HAP-1 (cell line): ENCODE data around the gene MYMK.

Experiments
- DNase-seq, 2 experiments: peaks; one replicate each; pipeline ENCODE4 v3.0.0-alpha.2; 2016 to 2020; ENCODE audit warnings: low spot score in 2 of 2
- H3K27me3 ChIP-seq: fragments of 250-450 bp; sonication (Bioruptor Pico); 2 replicates; pipeline ENCODE4 v1.5.1; 2020; ENCODE audit warnings: low read depth, mild to moderate bottlenecking, moderate library complexity
- H3K36me3 ChIP-seq: fragments of 250-450 bp; sonication (Bioruptor Pico); replicated peaks from 2 replicates; pipeline ENCODE4 v1.5.1; 2020; ENCODE audit warnings: mild to moderate bottlenecking
- H3K4me1 ChIP-seq: fragments of 250-450 bp; sonication (Bioruptor Pico); 2 replicates; pipeline ENCODE4 v1.5.1; 2020; ENCODE audit warnings: mild to moderate bottlenecking
- H3K4me3 ChIP-seq: fragments of 250-450 bp; sonication (Bioruptor Pico); 2 replicates; pipeline ENCODE4 v1.5.1; 2020; ENCODE audit warnings: mild to moderate bottlenecking, moderate library complexity
- H3K9me3 ChIP-seq: fragments of 250-450 bp; sonication (Bioruptor Pico); 2 replicates; pipeline ENCODE4 v1.5.1; 2020; ENCODE audit warnings: mild to moderate bottlenecking, moderate library complexity
- in situ Hi-C: fragments of 300-500 bp; cut with MboI; formaldehyde crosslinking; loops from 3 replicates; pipeline ENCODE4 v1.14.3; 2020; ENCODE audit warnings: low sequenced_read_pairs, inconsistent platforms, mixed read lengths

Gene MYMK

GRCh38 chr9:133524679-133525228 lies at the start of gene MYMK:
TSS of gene MYMK (minus strand) at chr9:133524959. CDS start at chr9:133524844, 115 bp downstream.
- no peaks in the 10 kb centered on the region for H3K4me1 ChIP-seq
- no peak for DNase-seq
- H3K27me3 ChIP-seq: peaks cover 12% of the 10 kb centered on the region; the same call in 1 of the 2 replicates
- H3K36me3 ChIP-seq: no peaks in the 10 kb centered on the region
- H3K4me3 ChIP-seq: no peak within 1 kb of the TSS
- no peaks in the 10 kb centered on the region for H3K9me3 ChIP-seq
- in situ Hi-C loops: no loop called here

GRCh38 chr9:133573791-133574515 lies 49.2 kb upstream of the MYMK start:
- Histone ChIP-seq H3K36me3 (no peaks in the 10 kb centered on the region), H3K9me3 (no peaks in the 10 kb centered on the region), H3K4me3 (no peak overlapping the region), H3K27me3 (peaks cover 13% of the 10 kb centered on the region), H3K4me1 (no peaks in the 10 kb centered on the region)
- in situ Hi-C loops: no loop called here
- DNase-seq: no peak

- H3K36me3 ChIP-seq: no peaks in the 10 kb centered on the region
- DNase-seq: no peak
- peaks cover 7% of the 10 kb centered on the region for H3K27me3 ChIP-seq
- in situ Hi-C loops: no loop called here
- no peaks in the 10 kb centered on the region for H3K4me1 ChIP-seq
- H3K9me3 ChIP-seq: no peaks in the 10 kb centered on the region
- H3K4me3 ChIP-seq: no peak overlapping the region
Observed at GRCh38 chr9:133572821-133573361, 48.1 kb upstream of the MYMK start.

- H3K9me3 ChIP-seq: no peaks in the 10 kb centered on the region
- H3K4me1 ChIP-seq: no peaks in the 10 kb centered on the region
- in situ Hi-C loops: no loop called here
- H3K4me3 ChIP-seq: no peak overlapping the region
- H3K36me3 ChIP-seq: no peaks in the 10 kb centered on the region
- H3K27me3 ChIP-seq: no peaks in the 10 kb centered on the region; the same call in 1 of the 2 replicates
- no peak for DNase-seq
Observed at GRCh38 chr9:133571896-133572595, 47.3 kb upstream of the MYMK start.

GRCh38 chr9:133571391-133571890 lies 46.7 kb upstream of the MYMK start:
- no peaks in the 10 kb centered on the region for H3K4me1 ChIP-seq
- H3K36me3 ChIP-seq: no peaks in the 10 kb centered on the region
- H3K9me3 ChIP-seq: no peaks in the 10 kb centered on the region
- no peak for DNase-seq
- no peaks in the 10 kb centered on the region; the same call in 1 of the 2 replicates for H3K27me3 ChIP-seq
- in situ Hi-C loops: no loop called here
- no peak overlapping the region for H3K4me3 ChIP-seq

- Histone ChIP-seq H3K4me3 (no peak overlapping the region), H3K4me1 (no peaks in the 10 kb centered on the region), H3K9me3 (no peaks in the 10 kb centered on the region), H3K27me3 (no peaks in the 10 kb centered on the region; the same call in 1 of the 2 replicates), H3K36me3 (no peaks in the 10 kb centered on the region)
- no peak for DNase-seq
- in situ Hi-C loops: no loop called here
Observed at GRCh38 chr9:133570691-133571080, 45.9 kb upstream of the MYMK start.

GRCh38 chr9:133569891-133570690 lies 45.3 kb upstream of the MYMK start:
- Histone ChIP-seq H3K9me3 (no peaks in the 10 kb centered on the region), H3K27me3 (no peaks in the 10 kb centered on the region; the same call in 1 of the 2 replicates), H3K4me1 (no peaks in the 10 kb centered on the region), H3K4me3 (no peak overlapping the region), H3K36me3 (no peaks in the 10 kb centered on the region)
- DNase-seq: no peak
- in situ Hi-C loops: no loop called here

GRCh38 chr9:133569121-133569785 lies 44.5 kb upstream of the MYMK start:
- DNase-seq: no peak
- in situ Hi-C loops: no loop called here
- Histone ChIP-seq H3K9me3 (no peaks in the 10 kb centered on the region), H3K36me3 (no peaks in the 10 kb centered on the region), H3K4me1 (no peaks in the 10 kb centered on the region), H3K4me3 (no peak overlapping the region), H3K27me3 (no peaks in the 10 kb centered on the region; the same call in 1 of the 2 replicates)

GRCh38 chr9:133568186-133568585 lies 43.4 kb upstream of the MYMK start:
- H3K4me1 ChIP-seq: no peaks in the 10 kb centered on the region
- no peaks in the 10 kb centered on the region; the same call in 1 of the 2 replicates for H3K27me3 ChIP-seq
- no peak overlapping the region for H3K4me3 ChIP-seq
- in situ Hi-C loops: no loop called here
- DNase-seq: no peak
- H3K36me3 ChIP-seq: no peaks in the 10 kb centered on the region
- no peaks in the 10 kb centered on the region for H3K9me3 ChIP-seq

- Histone ChIP-seq H3K36me3 (no peaks in the 10 kb centered on the region), H3K4me1 (no peaks in the 10 kb centered on the region), H3K4me3 (no peak overlapping the region), H3K27me3 (no peaks in the 10 kb centered on the region; the same call in 1 of the 2 replicates), H3K9me3 (no peaks in the 10 kb centered on the region)
- in situ Hi-C loops: no loop called here
- DNase-seq: no peak
Observed at GRCh38 chr9:133566817-133567216, 42.1 kb upstream of the MYMK start.

- no peaks in the 10 kb centered on the region for H3K36me3 ChIP-seq
- no peak for DNase-seq
- no peaks in the 10 kb centered on the region for H3K9me3 ChIP-seq
- H3K4me3 ChIP-seq: no peak overlapping the region
- H3K4me1 ChIP-seq: no peaks in the 10 kb centered on the region
- in situ Hi-C loops: no loop called here
- no peaks in the 10 kb centered on the region; the same call in 1 of the 2 replicates for H3K27me3 ChIP-seq
Observed at GRCh38 chr9:133566382-133566781, 41.6 kb upstream of the MYMK start.

GRCh38 chr9:133564451-133565116 lies 39.8 kb upstream of the MYMK start:
- H3K4me1 ChIP-seq: no peaks in the 10 kb centered on the region
- no peaks in the 10 kb centered on the region for H3K27me3 ChIP-seq
- in situ Hi-C loops: no loop called here
- no peak for DNase-seq
- no peaks in the 10 kb centered on the region for H3K36me3 ChIP-seq
- H3K4me3 ChIP-seq: no peak overlapping the region
- no peaks in the 10 kb centered on the region for H3K9me3 ChIP-seq
